Cardiac muscle cell (in vitro differentiated cells and primary cell): ENCODE measurements around the gene MEX3B. TPM values are rescaled to one million over a fixed set of nuclear protein-coding genes. Genes with fewer than 3 reads are reported as not detected.

Source experiments
- DNase-seq, 2 donors: peaks; one replicate each; pipeline versions ENCODE4 v3.0.0 to v3.0.0-alpha.2; 2010 to 2017; ENCODE audit warnings: low read depth in 1 of 2, low spot score in 1 of 2
- H3K27ac ChIP-seq: fragments of 200-600 bp; sonication (generic); 2 replicates; pipeline ENCODE4 v1.5.1; 2016
- H3K27me3 ChIP-seq: fragments of 200-600 bp; sonication (generic); 2 replicates; pipeline ENCODE4 v1.6.0; 2016; ENCODE audit warnings: control low read depth
- H3K36me3 ChIP-seq: fragments of 200-600 bp; sonication (generic); 2 replicates; pipeline ENCODE4 v1.5.1; 2016; ENCODE audit warnings: control low read depth
- H3K4me1 ChIP-seq: fragments of 200-600 bp; sonication (generic); 2 replicates; pipeline ENCODE4 v1.8.1; 2017; ENCODE audit warnings: low read depth, mild to moderate bottlenecking, mixed run types
- H3K4me3 ChIP-seq: fragments of 200-600 bp; sonication (generic); 2 replicates; pipeline ENCODE4 v1.5.1; 2016; ENCODE audit warnings: mild to moderate bottlenecking
- H3K9me3 ChIP-seq: fragments of 200-600 bp; sonication (generic); 2 replicates; pipeline ENCODE4 v1.5.1; 2017; ENCODE audit warnings: low read depth, mild to moderate bottlenecking, control low read depth
- polyA plus RNA-seq: library from polyadenylated mRNA; unstranded; fragments of >200 nt; fragmentation: Nextera tagmentation; extraction: Ambion mirVana; gene quantifications from 2 replicates; pipeline ENCODE4 v1.2.1, GENCODE V29; 2016
- total RNA-seq: library from RNA; depleted of rRNA; stranded (reverse); fragments of >200 nt; gene quantifications from 2 replicates; pipeline ENCODE4 v1.2.3, GENCODE V29; 2016
- TF ChIP-seq, protein P1 (sequence below): IDR thresholded peaks from 2 replicates; pipeline ENCODE4 v1.5.1; 2012; ENCODE audit warnings: low read depth, mild to moderate bottlenecking, low read length

MEX3B gene
- total and polyA plus RNA-seq, 2 experiments from 2014 or later, result 3.8 to 12.4 TPM

DNA sequence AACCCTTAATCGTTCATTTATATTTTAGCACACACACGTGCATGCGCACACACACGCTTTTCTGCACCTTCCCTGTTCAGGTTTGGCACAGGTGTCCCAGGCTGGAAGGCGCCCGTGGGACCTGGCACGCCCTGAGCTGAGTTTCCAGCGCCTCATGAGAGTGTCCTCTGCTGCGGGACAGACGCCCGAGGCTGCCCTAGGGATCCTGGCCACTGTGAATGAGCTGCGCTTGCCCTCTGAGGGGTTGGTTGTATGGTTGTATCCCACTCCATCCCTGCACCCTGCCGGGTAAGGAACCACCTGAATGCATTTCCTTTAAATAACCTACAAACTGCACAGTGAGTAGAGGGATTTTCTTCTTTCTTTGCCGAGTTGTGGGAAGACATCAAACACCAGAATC lies 12.2 kb upstream of the MEX3B start:
- H3K9me3 ChIP-seq, result no peaks in the 10 kb centered on the region
- no peaks in the 10 kb centered on the region for H3K36me3 ChIP-seq
- no peak overlapping the region for H3K4me3 ChIP-seq
- H3K4me1 ChIP-seq, result no peaks in the 10 kb centered on the region
- DNase-seq, result no peak
- TF ChIP-seq, protein P1, sequence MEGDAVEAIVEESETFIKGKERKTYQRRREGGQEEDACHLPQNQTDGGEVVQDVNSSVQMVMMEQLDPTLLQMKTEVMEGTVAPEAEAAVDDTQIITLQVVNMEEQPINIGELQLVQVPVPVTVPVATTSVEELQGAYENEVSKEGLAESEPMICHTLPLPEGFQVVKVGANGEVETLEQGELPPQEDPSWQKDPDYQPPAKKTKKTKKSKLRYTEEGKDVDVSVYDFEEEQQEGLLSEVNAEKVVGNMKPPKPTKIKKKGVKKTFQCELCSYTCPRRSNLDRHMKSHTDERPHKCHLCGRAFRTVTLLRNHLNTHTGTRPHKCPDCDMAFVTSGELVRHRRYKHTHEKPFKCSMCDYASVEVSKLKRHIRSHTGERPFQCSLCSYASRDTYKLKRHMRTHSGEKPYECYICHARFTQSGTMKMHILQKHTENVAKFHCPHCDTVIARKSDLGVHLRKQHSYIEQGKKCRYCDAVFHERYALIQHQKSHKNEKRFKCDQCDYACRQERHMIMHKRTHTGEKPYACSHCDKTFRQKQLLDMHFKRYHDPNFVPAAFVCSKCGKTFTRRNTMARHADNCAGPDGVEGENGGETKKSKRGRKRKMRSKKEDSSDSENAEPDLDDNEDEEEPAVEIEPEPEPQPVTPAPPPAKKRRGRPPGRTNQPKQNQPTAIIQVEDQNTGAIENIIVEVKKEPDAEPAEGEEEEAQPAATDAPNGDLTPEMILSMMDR, result no peak
- peaks cover 77% of the 10 kb centered on the region for H3K27me3 ChIP-seq
- no peak overlapping the region for H3K27ac ChIP-seq

DNA sequence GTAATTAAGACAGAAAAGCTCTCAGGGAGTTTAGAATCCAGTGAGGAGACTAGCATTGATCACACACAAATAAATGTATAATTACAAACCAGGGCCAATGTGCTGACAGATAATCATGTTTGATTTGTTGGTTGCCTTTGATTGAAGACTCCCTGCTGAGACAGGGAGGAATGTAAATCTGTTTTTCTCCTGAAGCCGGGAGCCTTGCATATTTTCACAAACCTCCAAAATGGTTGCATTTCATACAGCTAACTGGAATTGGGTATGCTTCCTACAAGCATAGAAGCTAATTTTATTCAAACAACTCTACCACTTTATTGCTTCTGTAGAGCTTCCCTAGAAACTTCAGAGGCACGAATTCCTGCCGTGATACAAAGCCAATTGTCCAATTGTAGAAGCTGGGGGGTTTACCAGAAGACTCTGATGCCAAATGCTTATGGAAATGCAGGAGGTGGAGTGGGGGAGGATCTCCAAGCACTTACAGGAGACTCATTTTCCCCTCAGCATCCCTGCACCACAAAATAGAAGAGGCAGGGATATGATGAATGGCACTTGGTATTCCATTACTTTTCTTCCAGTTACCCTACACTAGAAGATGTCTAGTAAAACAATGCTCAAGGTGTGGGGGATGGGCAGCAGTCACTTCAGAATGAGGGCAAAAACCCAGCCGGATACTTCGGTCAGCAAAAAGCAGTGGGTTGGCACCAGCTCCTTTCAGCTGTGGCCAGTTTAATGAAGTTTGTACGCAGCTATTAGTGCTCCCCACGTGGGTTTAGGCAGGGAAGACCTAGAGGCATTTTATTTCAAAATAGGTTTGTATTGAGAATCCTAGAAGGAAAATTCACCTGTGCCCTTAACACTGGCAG lies 11.4 kb upstream of the MEX3B start:
- Histone ChIP-seq H3K9me3 (no peaks in the 10 kb centered on the region), H3K27ac (no peak overlapping the region), H3K4me3 (no peak overlapping the region), H3K4me1 (no peaks in the 10 kb centered on the region), H3K27me3 (peaks cover 69% of the 10 kb centered on the region), H3K36me3 (no peaks in the 10 kb centered on the region)
- TF ChIP-seq, protein P1, result no peak
- no peak for DNase-seq

DNA sequence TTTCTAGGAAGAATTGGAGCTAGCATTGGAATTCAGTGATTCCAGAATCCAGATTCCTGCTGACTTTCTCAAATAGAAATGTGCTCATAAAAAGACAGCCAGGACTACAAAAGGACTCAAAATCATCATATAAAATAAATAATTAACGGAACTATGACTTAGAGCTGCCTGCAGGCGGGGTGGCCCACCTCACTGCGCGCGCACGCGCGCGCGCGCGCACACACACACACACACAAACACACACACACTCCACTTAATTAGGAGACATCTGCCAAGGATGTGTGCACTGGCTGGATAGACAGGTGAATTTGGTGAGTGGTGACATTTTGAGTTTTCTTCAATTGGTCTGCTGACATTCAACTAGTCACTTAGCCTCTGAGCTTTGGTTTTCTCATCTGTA lies 6.9 kb upstream of the MEX3B start:
- no peak for DNase-seq
- H3K4me3 ChIP-seq, result no peak overlapping the region
- TF ChIP-seq, protein P1, result no peak
- no peaks in the 10 kb centered on the region for H3K36me3 ChIP-seq
- H3K27ac ChIP-seq, result no peak overlapping the region
- H3K9me3 ChIP-seq, result no peaks in the 10 kb centered on the region
- H3K27me3 ChIP-seq, result peaks cover 49% of the 10 kb centered on the region
- H3K4me1 ChIP-seq, result no peaks in the 10 kb centered on the region

DNA sequence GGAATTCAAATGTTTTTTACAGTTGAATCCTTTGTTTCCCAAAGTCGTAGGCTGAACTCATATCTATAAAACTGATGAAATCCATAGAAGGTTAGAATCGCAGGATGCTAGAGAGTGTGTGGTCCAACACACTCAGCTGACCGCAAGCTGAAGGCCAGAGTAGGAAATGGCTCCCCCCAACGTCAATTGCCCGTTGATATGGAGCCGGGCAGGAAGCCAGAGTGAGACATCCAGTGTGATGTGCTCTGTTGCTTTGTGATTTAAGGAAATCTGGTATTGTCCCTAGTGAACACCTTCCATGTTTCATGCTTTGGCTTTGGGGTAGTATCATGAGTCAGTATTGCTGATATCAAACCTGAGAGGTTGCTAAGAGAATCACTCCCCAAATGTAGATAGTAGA lies 5.8 kb upstream of the MEX3B start:
- Histone ChIP-seq H3K4me1 (no peaks in the 10 kb centered on the region), H3K36me3 (no peaks in the 10 kb centered on the region), H3K9me3 (no peaks in the 10 kb centered on the region), H3K27me3 (peaks cover 43% of the 10 kb centered on the region), H3K4me3 (no peak overlapping the region), H3K27ac (no peak overlapping the region)
- DNase-seq, result peak in 1 of 2 donors; percentile 90
- TF ChIP-seq, protein P1, result peak; percentile 16

DNA sequence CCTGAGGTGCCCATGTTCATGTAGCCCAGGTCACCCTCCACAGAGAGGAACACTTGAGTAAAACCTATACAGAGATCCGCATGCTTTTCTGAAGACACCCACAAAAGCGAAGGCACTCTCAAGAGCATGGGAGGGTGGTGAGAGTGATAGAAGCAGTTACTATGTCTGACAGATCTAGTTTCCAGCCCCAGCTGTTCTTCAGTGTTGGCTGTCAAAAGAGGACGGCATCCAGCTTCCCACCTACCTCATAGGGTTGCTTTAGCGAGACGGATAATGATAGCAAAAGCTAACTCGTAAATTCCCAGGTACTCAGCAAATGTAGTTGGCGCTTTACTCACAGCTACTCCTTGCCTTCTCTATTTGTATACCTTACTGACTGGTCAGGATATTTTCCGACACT lies 3.0 kb upstream of the MEX3B start:
- Histone ChIP-seq H3K4me1 (no peaks in the 10 kb centered on the region), H3K4me3 (no peak overlapping the region), H3K36me3 (no peaks in the 10 kb centered on the region), H3K27ac (no peak overlapping the region), H3K9me3 (no peaks in the 10 kb centered on the region), H3K27me3 (peaks cover 34% of the 10 kb centered on the region)
- TF ChIP-seq, protein P1, result no peak
- no peak for DNase-seq
